KBM-7 (cell line): Measurements from ENCODE around the gene ZBTB39.
A peak's percentile ranks its signal among the peaks of the same experiment; 100 is the strongest.

Experiments used
- DNase-seq: peaks from one replicate; pipeline ENCODE4 v3.0.0-alpha.2; 2015
- in situ Hi-C: fragments of 300-500 bp; cut with MboI; formaldehyde crosslinking; loops from 2 replicates; pipeline ENCODE4 v1.14.3; 2020; ENCODE audit warnings: low sequenced_read_pairs, low pct_unique_long_range_greater_than_20kb, mixed read lengths

Gene ZBTB39

GRCh38 chr12:57008178-57008577 is 1.8 kb upstream of the ZBTB39 start:
- in situ Hi-C loops = loop anchor here (10.0 kb wide), 1 partner anchor 243 kb away; the partner anchor contains the start of gene HSD17B6
- DNase-seq = peak; percentile 86

- in situ Hi-C loops = loop anchor here (10.0 kb wide), 1 partner anchor 242 kb away; the partner anchor contains the start of gene HSD17B6
- no peak for DNase-seq
Measured at GRCh38 chr12:57006809-57007475, 596 bp upstream of the ZBTB39 start.

- in situ Hi-C loops = loop anchor here (10.0 kb wide), 1 partner anchor 240 kb away; the partner anchor contains the start of gene HSD17B6
- no peak for DNase-seq
Measured at GRCh38 chr12:57004651-57005050, 1.7 kb downstream of the ZBTB39 start.

- no peak for DNase-seq
- in situ Hi-C loops = loop anchor here (10.0 kb wide), 1 partner anchor 239 kb away; the partner anchor contains the start of gene HSD17B6
Measured at GRCh38 chr12:57003395-57003794, 3.0 kb downstream of the ZBTB39 start.

GRCh38 chr12:57001448-57001906 is 4.9 kb downstream of the ZBTB39 start:
- in situ Hi-C loops = loop anchor here (10.0 kb wide), 1 partner anchor 237 kb away; the partner anchor contains the start of gene HSD17B6
- DNase-seq = peak; percentile 74

- in situ Hi-C loops = loop anchor here (10.0 kb wide), 1 partner anchor 236 kb away; the partner anchor contains the start of gene HSD17B6
- DNase-seq = no peak
Measured at GRCh38 chr12:57000393-57000792, 6.0 kb downstream of the ZBTB39 start.

- DNase-seq = no peak
- in situ Hi-C loops = no loop called here
Measured at GRCh38 chr12:56999456-56999855, 6.9 kb downstream of the ZBTB39 start.

- in situ Hi-C loops = no loop called here
- no peak for DNase-seq
Measured at GRCh38 chr12:56998981-56999380, 7.4 kb downstream of the ZBTB39 start.

- no peak for DNase-seq
- in situ Hi-C loops = no loop called here
Measured at GRCh38 chr12:56998316-56998715, 8.0 kb downstream of the ZBTB39 start.

GRCh38 chr12:56996793-56997545 is 9.4 kb downstream of the ZBTB39 start:
- in situ Hi-C loops = no loop called here
- DNase-seq = no peak

GRCh38 chr12:56995930-56996496 is 10.3 kb downstream of the ZBTB39 start:
- in situ Hi-C loops = no loop called here
- no peak for DNase-seq

- in situ Hi-C loops = no loop called here
- no peak for DNase-seq
Measured at GRCh38 chr12:56995201-56995929, 11.0 kb downstream of the ZBTB39 start.

GRCh38 chr12:56994231-56994746 is 12.1 kb downstream of the ZBTB39 start:
- in situ Hi-C loops = no loop called here

GRCh38 chr12:56993346-56993745 is 13.0 kb downstream of the ZBTB39 start:
- in situ Hi-C loops = no loop called here
- DNase-seq = no peak

More at GRCh38 chr12:56994231-56994746, 12.1 kb downstream of the ZBTB39 start:
- DNase-seq = no peak

- peak; percentile 88 for DNase-seq
- in situ Hi-C loops = no loop called here
Measured at GRCh38 chr12:56991319-56992246, 14.8 kb downstream of the ZBTB39 start.

- no peak for DNase-seq
- in situ Hi-C loops = no loop called here
Measured at GRCh38 chr12:56990648-56991318, 15.6 kb downstream of the ZBTB39 start.

GRCh38 chr12:56989861-56990610 is 16.3 kb downstream of the ZBTB39 start:
- in situ Hi-C loops = no loop called here
- DNase-seq = no peak
